Thyroid gland (tissue), 4 donors: Measurements from ENCODE around the gene SUMF1.

Experiments
- CTCF ChIP-seq, 6 experiments: fragments of 200-600 bp in 3 of 6; fragments of 450-650 bp in 3 of 6; sonication (generic) in 3 of 6; IDR thresholded peaks; one replicate each; pipeline ENCODE4 v1.5.1; 2016 to 2019; ENCODE audit warnings: antibody characterized with exemption in 6 of 6, mild to moderate bottlenecking in 2 of 6, inconsistent platforms in 1 of 6, moderate library complexity in 1 of 6
- POLR2A ChIP-seq, 2 donors: fragments of 450-650 bp; IDR thresholded peaks; one replicate each; pipeline ENCODE4 v1.6.1; 2017; ENCODE audit warnings: antibody characterized with exemption in 2 of 2, mild to moderate bottlenecking in 2 of 2, moderate library complexity in 1 of 2

GRCh38 chr3:4314688-4315087 is 152.4 kb downstream of the SUMF1 start:
- TF ChIP-seq POLR2A (IDR thresholded peaks at IDR 0.05) (no peak), CTCF (IDR thresholded peaks at IDR 0.05) (no peak)
